GM21360 (cell line): ENCODE measurements around the gene ACBD6.

Experiments used
- ATAC-seq: cut with Tn5 transposase; IDR thresholded peaks from one replicate; pipeline ENCODE4 v1.9.1; 2021; ENCODE audit warnings: mild to moderate bottlenecking, moderate library complexity; ENCODE audit not compliant: unreplicated experiment

ACBD6 gene

GRCh38 chr1:180527101-180527669 is 24.8 kb upstream of the ACBD6 start:
- no peak for ATAC-seq

DNA sequence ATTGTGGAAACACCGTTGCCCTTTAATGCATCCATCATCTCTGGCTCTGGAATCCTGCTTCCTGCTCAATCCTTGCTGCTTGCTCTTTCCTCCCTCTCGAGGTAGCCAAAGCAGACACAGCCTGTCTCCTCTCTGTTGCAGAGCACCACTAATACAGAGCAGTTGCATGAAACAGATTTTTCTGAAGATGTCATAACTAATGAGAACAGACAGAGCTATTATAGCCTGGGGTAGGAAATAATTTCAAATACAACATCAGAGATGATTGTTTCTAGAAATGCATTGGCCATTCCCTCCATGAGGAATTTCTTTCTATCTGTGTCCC is 23.3 kb upstream of the ACBD6 start:
- no peak for ATAC-seq

DNA sequence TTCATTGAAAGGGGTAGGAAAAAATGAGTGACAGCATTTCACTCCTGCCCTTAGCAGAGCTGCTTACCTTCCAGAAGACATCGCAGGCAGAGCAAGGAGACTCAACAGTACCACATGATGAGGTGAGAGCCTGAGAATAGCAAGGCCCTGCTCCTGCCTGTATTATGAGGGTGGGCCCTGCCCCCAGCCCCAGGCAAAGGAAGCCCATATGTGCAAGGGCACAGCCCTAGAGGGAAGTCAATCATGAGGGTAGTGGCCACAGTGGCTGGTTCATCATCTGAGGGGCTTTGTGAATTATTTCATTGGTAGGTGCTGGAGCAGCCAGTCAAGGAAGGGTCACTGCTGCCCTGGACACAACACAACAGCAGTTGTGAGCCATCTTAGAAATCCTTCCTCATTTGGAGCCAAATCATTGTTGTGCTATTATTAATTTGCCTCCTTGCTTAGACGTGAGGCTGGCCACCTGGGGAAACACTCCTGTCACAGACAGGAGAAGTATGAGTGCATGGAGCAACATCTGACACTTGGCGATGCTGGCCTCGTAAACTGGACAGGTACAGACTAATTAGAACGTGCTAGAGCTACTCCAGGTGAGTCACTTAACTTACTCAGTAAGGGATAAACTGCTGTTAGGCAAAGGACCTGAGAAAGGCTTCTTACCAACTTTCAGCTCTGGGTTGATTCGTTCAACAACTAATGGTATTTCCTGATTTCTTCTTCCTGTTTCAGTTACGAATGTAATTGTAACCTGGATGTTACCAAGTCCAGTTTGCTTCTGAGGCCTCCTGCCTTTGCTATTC is 22.7 kb upstream of the ACBD6 start:
- ATAC-seq, result no peak

DNA sequence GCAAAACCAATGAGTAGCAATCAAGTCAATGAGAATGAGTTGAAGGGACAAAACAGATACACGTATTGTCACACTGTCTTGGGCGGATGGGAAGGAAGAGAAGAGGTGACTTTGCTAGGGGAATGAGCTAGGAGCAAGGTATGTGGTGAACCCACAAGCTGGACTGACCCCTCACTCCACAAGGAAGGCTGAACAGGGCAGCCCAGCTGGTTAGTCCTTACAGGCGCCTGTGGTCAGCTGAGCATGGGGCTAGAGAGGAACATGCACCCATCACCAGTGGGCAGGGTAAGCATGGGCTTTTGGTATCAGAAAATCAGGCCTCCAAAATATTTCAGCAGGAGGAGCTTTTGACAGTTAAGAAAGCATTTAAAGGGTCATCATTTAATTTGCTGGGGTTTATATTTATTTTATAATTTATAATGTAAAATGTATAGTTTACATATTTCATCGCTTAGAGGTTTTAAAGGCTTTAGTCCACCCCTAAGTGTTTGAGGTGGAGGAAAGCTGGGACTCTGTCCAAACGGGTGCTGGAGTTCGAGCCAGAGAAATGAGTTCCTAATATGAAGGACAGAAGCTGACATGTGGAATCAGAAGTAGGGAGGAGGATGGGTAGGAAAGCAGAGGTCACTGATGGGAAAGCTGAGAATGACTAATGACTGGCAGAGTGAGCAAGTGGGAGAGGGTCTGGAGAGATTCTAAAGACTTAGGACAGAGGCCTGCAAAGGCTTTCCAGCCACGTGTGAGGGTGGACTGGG is 22.0 kb upstream of the ACBD6 start:
- no peak for ATAC-seq

DNA sequence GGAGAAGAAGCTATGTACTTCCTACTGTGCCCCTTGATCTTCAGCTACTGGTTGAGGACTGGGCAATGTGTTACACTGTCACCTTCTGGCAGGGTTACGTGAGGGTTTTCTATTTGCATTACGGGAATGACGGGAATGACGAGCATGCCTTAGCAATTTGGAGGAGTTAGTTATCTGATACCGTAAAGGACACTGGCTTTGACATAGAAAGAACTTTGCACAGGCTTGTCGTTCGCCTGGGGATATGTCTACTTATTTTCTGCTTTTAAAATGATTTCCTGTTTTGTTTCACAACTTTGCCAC is 19.8 kb upstream of the ACBD6 start:
- ATAC-seq, result no peak

GRCh38 chr1:180521474-180522212 is 19.3 kb upstream of the ACBD6 start:
- no peak for ATAC-seq

DNA sequence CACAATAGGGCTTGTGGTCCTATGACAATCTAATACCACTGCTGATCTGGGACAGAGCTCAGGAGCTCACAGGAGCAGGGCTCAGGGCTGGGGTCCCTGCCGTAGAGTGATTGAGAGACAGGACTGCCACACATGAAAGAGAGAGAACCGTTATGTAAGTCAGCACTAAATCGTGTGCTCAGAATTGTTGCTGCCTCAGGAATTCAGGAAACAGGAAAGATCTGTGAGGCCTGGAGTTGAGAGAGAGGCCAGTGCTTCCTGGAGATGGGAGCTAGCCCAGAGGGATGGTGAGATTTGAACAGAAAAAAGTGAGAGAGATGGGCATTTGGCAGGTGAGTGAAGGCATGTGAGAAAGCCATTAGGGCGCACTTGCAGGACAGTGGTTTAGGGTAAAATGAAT is 17.5 kb upstream of the ACBD6 start:
- ATAC-seq, result no peak

GRCh38 chr1:180515857-180516388 is 13.5 kb upstream of the ACBD6 start:
- ATAC-seq, result peak; percentile 89

DNA sequence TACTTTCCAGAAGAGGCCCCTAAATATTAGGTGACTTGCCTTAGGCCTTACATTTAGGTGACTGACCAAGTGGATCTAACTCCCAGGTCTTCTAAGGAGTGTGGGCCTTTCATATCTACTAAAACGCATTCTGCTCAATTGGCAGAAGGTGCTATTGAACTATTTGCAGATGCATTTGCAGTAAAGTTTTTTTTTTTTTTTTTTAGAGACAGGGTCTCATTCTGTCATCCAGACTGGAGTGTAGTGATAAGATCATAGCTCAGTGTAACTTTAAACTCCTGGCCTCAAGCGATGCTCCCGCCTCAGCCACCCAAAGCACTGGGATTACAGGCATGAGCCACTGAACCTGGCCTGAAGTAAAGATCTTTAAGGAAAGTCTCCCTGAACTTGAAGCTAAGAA is 13.0 kb upstream of the ACBD6 start:
- ATAC-seq, result no peak

DNA sequence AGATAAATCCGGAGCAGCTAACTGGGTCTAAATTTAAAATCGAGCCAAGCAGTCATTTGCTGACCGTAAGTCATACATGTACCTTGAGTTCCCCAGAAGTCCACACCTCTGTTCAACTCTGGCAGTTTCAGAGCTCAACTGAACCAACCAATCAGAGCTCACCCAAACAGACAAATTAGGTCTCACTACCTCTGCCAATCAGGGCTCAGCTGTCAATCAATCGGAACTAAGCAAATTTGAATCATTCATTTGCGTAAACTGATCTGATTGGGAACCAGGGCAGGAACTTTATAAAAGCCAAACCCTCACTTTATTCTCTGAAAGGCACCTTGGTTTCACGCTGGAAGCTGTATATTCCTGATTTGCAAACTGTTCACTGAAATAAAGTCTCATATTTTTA is 11.2 kb upstream of the ACBD6 start:
- no peak for ATAC-seq

DNA sequence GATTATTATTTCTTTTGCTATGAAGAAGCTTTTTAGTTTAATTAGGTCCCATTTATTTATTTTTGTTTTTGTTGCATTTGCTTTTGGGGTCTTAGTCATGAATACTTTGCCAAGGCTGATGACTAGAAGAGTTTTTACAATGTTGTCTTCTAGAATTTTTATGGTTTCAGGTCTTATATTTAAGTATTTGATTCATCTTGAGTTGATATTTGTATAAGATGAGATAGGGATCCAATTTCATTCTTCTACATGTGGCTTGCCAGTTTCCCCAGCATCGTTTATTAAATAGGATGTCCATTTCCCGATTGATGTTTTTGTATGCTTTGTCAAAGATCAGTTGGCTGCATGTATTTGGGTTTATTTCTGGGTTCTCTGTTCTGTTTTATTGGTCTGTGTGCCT is 8.5 kb upstream of the ACBD6 start:
- ATAC-seq, result no peak

DNA sequence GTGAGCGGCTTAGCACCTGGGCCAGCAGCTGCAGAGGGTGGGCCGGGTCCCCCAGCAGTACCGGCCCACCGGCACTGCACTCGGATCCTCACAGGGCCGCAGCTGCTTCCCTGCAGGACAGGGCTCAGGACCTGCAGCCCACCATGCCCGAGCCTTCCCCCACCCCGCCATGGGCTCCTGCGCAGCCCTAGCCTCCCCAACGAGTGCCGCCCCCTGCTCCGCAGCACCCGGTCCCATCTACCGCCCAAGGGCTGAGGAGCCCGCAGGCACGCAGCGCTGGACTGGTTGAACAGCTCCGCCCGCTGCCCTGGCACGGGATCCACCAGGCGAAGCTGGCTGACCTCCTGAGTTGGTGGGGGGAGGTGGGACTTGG is 6.3 kb upstream of the ACBD6 start:
- no peak for ATAC-seq

DNA sequence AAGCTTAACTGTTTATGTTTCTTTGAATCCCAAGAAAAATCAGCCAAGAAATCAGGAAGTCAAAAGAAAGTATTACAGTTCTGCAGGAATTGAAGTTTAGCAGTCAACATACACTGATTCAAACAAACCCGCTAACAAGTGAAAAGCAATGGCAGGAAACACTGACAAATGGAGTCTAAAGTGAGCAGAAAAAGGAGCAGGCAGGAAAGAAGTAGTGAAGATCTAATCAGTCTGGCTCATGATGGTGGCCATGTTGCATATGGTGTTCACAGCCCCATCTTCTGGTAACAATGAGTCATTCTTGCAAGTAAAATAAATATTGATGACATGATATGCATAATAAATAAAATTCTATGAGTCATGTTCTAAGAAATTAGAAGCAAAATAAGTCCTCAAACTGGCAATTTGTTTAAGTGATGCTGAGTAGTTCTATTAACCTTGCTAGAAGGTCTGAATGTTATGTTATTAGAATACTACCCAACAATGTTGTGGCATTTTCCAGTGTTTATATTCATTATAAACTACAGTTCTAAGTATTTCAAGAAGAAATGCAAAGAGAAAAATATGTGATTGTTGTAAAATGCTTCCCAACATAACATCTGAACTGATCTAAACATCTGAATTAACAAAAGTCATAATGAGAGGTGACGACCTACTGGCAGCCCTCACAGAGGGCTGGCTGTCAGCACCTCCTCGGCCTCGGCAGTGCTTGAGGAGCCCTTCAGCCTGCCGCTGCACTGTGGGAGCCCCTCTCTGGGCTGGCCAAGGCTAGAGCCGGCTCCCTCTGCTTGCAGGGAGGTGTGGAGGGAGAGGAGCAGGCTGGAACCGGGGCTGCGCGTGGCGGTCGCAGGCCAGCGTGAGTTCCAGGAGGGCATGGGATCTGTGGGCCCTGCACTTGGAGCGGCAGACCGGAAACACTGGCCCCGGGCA is 5.7 kb upstream of the ACBD6 start:
- no peak for ATAC-seq

GRCh38 chr1:180505732-180506335 is 3.5 kb upstream of the ACBD6 start:
- no peak for ATAC-seq

- ATAC-seq, result no peak
Observed at GRCh38 chr1:180504186-180504585, 1.8 kb upstream of the ACBD6 start.

DNA sequence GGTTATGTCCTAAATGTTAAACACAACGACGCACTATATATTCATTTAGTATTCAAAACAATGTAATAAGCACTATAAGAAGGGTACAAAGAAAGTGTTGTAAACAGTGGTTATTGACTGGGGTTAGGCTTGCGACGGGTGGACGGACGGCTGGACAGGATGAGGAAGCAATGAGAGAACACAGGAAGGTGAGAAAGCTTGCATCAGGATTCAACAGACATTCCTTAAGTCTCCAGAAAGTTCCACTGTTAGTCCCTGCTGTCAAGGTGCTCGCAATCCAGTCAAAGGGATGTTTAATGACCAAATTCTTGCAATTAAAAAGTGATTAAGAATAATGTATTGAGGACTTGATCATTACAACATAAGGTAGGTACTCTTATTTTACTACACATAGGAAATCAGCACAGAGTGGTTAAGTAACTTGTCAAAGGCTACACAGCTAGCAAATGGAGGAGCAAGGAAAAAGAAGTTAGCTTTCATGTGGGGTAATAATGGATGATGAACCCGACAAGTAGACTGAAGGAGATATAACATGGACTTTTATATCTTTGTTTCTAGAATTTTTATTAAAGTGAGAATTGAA is 994 bp upstream of the ACBD6 start:
- peak; percentile 1 for ATAC-seq

DNA sequence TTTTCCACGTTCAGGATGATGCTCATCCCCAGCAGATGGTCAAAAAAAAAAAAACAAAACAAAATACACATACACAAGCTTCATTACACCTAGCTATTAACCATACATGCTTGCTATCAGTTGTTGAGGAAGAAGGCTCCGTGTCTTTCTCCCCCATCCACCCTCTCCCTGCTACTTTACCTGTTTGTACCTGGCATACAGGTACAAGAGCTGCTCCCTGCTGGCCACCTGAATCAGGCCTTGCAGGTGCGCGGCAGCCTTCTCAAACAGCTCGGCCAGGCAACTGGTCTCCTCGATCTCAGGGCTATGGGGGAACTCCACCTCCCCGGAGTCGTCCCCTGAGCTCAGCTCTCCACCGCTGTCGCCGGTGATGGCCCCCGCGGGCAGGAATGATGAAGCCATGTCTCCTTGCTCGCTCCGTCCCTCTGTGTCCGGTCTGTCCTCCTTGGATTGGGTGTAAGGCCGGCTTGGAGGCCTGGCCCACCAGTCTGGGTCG is 464 bp downstream of the ACBD6 start:
- peak; percentile 24 for ATAC-seq

- no peak for ATAC-seq
Observed at GRCh38 chr1:180500689-180501088, 1.7 kb downstream of the ACBD6 start.

- no peak for ATAC-seq
Observed at GRCh38 chr1:180498594-180498993, 3.8 kb downstream of the ACBD6 start.
